Liver (tissue), 9 donors: Measurements from ENCODE around the gene R3HDM1. TPM values are rescaled to one million over a fixed set of nuclear protein-coding genes. Genes with fewer than 3 reads are reported as not detected.

Experiments used
- DNase-seq: peaks from one replicate; pipeline ENCODE4 v3.0.0-alpha.2; 2017; ENCODE audit warnings: low spot score
- H3K27ac ChIP-seq, 2 donors: one replicate each; pipeline ENCODE4 v1.7.0; 2013; ENCODE audit warnings: inconsistent platforms in 2 of 2, low read length in 2 of 2, control low read depth in 1 of 2, low read depth in 1 of 2, mild to moderate bottlenecking in 1 of 2
- H3K27me3 ChIP-seq, 4 donors: one replicate each; pipeline versions ENCODE4 v1.6.1 to v1.7.0; 2013; ENCODE audit warnings: low read length in 3 of 4, inconsistent platforms in 1 of 4, mild to moderate bottlenecking in 1 of 4, moderate library complexity in 1 of 4; ENCODE audit not compliant: control insufficient read depth in 4 of 4, insufficient read depth in 4 of 4
- H3K36me3 ChIP-seq, 4 donors: one replicate each; pipeline versions ENCODE4 v1.6.1 to v1.7.0; 2013; ENCODE audit warnings: low read length in 3 of 4, mild to moderate bottlenecking in 3 of 4, low read depth in 1 of 4, moderate library complexity in 1 of 4; ENCODE audit not compliant: control insufficient read depth in 4 of 4, insufficient read depth in 3 of 4
- H3K4me1 ChIP-seq, 4 donors: one replicate each; pipeline versions ENCODE4 v1.6.1 to v1.7.0; 2013; ENCODE audit warnings: low read length in 3 of 4, mild to moderate bottlenecking in 3 of 4, moderate library complexity in 1 of 4; ENCODE audit not compliant: control insufficient read depth in 4 of 4, insufficient read depth in 4 of 4
- H3K4me3 ChIP-seq, 3 donors: one replicate each; pipeline versions ENCODE4 v1.6.1 to v1.7.0; 2013; ENCODE audit warnings: low read length in 3 of 3, control low read depth in 1 of 3, low read depth in 1 of 3, mild to moderate bottlenecking in 1 of 3
- H3K9ac ChIP-seq, 2 donors: one replicate each; pipeline ENCODE4 v1.7.0; 2013; ENCODE audit warnings: low read length in 2 of 2, mild to moderate bottlenecking in 2 of 2, moderate library complexity in 2 of 2, control low read depth in 1 of 2, low read depth in 1 of 2
- H3K9me3 ChIP-seq, 4 donors: one replicate each; pipeline versions ENCODE4 v1.6.1 to v1.7.0; 2013; ENCODE audit warnings: low read length in 3 of 4; ENCODE audit not compliant: control insufficient read depth in 4 of 4
- ATF3 ChIP-seq: IDR thresholded peaks from 2 replicates; pipeline ENCODE4 v1.6.1; 2016; ENCODE audit warnings: antibody characterized with exemption
- CTCF ChIP-seq: fragments of 150-350 bp; IDR thresholded peaks from 2 replicates; pipeline ENCODE4 v1.5.1; 2017; ENCODE audit warnings: improper control_type of control experiment, low read depth, low read length; ENCODE audit not compliant: missing input control
- EGR1 ChIP-seq, 2 donors: IDR thresholded peaks; 2 replicates each; pipeline ENCODE4 v1.6.1; 2016 to 2018; ENCODE audit warnings: antibody characterized with exemption in 2 of 2, low read depth in 2 of 2
- FOXA1 ChIP-seq: IDR thresholded peaks from 2 replicates; pipeline ENCODE4 v1.6.1; 2016; ENCODE audit warnings: antibody characterized with exemption
- FOXA2 ChIP-seq: IDR thresholded peaks from 2 replicates; pipeline ENCODE4 v1.6.1; 2016; ENCODE audit warnings: antibody characterized with exemption
- GABPA ChIP-seq, 2 donors: IDR thresholded peaks in 1 of 2; conservative IDR thresholded peaks in 1 of 2; 2 replicates each; pipeline ENCODE4 v1.6.1; 2016; ENCODE audit warnings: antibody characterized with exemption in 2 of 2, mild to moderate bottlenecking in 1 of 2, moderate library complexity in 1 of 2
- HNF4A ChIP-seq, 2 donors: conservative IDR thresholded peaks; 2 replicates each; pipeline ENCODE4 v1.6.1; 2016; ENCODE audit warnings: antibody characterized with exemption in 2 of 2, mild to moderate bottlenecking in 2 of 2
- HNF4G ChIP-seq: IDR thresholded peaks from 2 replicates; pipeline ENCODE4 v1.6.1; 2016; ENCODE audit warnings: antibody characterized with exemption
- JUND ChIP-seq, 2 donors: IDR thresholded peaks; 2 replicates each; pipeline ENCODE4 v1.6.1; 2016; ENCODE audit warnings: antibody characterized with exemption in 2 of 2
- NR2F2 ChIP-seq: IDR thresholded peaks from 2 replicates; pipeline ENCODE4 v1.6.1; 2016; ENCODE audit warnings: antibody characterized with exemption
- RAD21 ChIP-seq, 2 donors: IDR thresholded peaks; 2 replicates each; pipeline ENCODE4 v1.6.1; 2016; ENCODE audit warnings: antibody characterized with exemption in 2 of 2, mild to moderate bottlenecking in 2 of 2
- REST ChIP-seq: IDR thresholded peaks from 2 replicates; pipeline ENCODE4 v1.6.1; 2016; ENCODE audit warnings: antibody characterized with exemption, mild to moderate bottlenecking
- RXRA ChIP-seq, 2 donors: IDR thresholded peaks; 2 replicates each; pipeline ENCODE4 v1.6.1; 2017 to 2018; ENCODE audit warnings: antibody characterized with exemption in 2 of 2, mild to moderate bottlenecking in 1 of 2
- SP1 ChIP-seq: IDR thresholded peaks from 2 replicates; pipeline ENCODE4 v1.6.1; 2018; ENCODE audit warnings: antibody characterized with exemption, mild to moderate bottlenecking
- TAF1 ChIP-seq: conservative IDR thresholded peaks from 2 replicates; pipeline ENCODE4 v1.6.1; 2016; ENCODE audit warnings: antibody characterized with exemption, mild to moderate bottlenecking
- YY1 ChIP-seq: IDR thresholded peaks from 2 replicates; pipeline ENCODE4 v1.6.1; 2016; ENCODE audit warnings: antibody characterized with exemption, mild to moderate bottlenecking
- WGBS: extraction: QIAGEN DNeasy Blood & Tissue Kit; methylation state at CpG from one replicate; pipeline ENCODE4 v1.1.7; 2013; 5-methylcytosine and 5-hydroxymethylcytosine counted together
- polyA plus RNA-seq, 2 donors: library from polyadenylated mRNA; stranded (reverse) in 1 of 2; unstranded in 1 of 2; fragments of 200-250 nt in 1 of 2; fragments of >200 nt in 1 of 2; fragmentation: Nextera tagmentation in 1 of 2; extraction: Ambion mirVana in 1 of 2; gene quantifications; one replicate each; pipeline versions ENCODE4 v1.2.1 to v1.2.3, GENCODE V29; 2013 to 2015
- total RNA-seq, 2 donors: library from RNA; depleted of rRNA; stranded (reverse); fragments of >200 nt; gene quantifications; one replicate each; pipeline ENCODE4 v1.2.3, GENCODE V29; 2014
- TF ChIP-seq, protein P1 (sequence below): IDR thresholded peaks from 2 replicates; pipeline ENCODE4 v1.6.1; 2016; ENCODE audit warnings: antibody characterized with exemption
- TF ChIP-seq, protein P2 (sequence below): IDR thresholded peaks from 2 replicates; pipeline ENCODE4 v1.6.1; 2016; ENCODE audit warnings: antibody characterized with exemption
- donor health status: healthy.
- donor health status: healthy.
- donor health status: healthy.
- donor health status: healthy.
- donor health status: healthy.

The R3HDM1 gene
- total and polyA plus RNA-seq, 4 donors = 6.0 to 10.0 (median 8.8) TPM

- no peak for TF ChIP-seq YY1
- TF ChIP-seq RXRA (IDR thresholded peaks at IDR 0.05) = no peak
- TF ChIP-seq, protein P1, sequence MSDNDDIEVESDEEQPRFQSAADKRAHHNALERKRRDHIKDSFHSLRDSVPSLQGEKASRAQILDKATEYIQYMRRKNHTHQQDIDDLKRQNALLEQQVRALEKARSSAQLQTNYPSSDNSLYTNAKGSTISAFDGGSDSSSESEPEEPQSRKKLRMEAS = no peak
- no peak for TF ChIP-seq FOXA2
- TF ChIP-seq EGR1 (IDR thresholded peaks at IDR 0.05; ENCODE audit: low read depth in 2 of 2) = no peak
- TF ChIP-seq HNF4A (conservative IDR thresholded peaks at IDR 0.05) = no peak
- TF ChIP-seq TAF1 = no peak
- TF ChIP-seq FOXA1 = no peak
- TF ChIP-seq REST = no peak
- TF ChIP-seq HNF4G = no peak
- TF ChIP-seq ATF3 = no peak
- TF ChIP-seq SP1 = no peak
- TF ChIP-seq JUND (IDR thresholded peaks at IDR 0.05) = no peak
- TF ChIP-seq, protein P2, sequence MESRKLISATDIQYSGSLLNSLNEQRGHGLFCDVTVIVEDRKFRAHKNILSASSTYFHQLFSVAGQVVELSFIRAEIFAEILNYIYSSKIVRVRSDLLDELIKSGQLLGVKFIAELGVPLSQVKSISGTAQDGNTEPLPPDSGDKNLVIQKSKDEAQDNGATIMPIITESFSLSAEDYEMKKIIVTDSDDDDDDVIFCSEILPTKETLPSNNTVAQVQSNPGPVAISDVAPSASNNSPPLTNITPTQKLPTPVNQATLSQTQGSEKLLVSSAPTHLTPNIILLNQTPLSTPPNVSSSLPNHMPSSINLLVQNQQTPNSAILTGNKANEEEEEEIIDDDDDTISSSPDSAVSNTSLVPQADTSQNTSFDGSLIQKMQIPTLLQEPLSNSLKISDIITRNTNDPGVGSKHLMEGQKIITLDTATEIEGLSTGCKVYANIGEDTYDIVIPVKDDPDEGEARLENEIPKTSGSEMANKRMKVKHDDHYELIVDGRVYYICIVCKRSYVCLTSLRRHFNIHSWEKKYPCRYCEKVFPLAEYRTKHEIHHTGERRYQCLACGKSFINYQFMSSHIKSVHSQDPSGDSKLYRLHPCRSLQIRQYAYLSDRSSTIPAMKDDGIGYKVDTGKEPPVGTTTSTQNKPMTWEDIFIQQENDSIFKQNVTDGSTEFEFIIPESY = no peak
- TF ChIP-seq NR2F2 = no peak
- no peak for TF ChIP-seq RAD21 (IDR thresholded peaks at IDR 0.05)
- TF ChIP-seq CTCF = no peak
- TF ChIP-seq GABPA (IDR thresholded peaks at IDR 0.05 in 1 of 2, conservative IDR thresholded peaks at IDR 0.05 in 1 of 2) = no peak
- no peak overlapping the region for H3K4me3 ChIP-seq
- H3K4me1 ChIP-seq = peaks cover 4 to 13% (median 9%) of the 10 kb centered on the region in 4 donors
- H3K27ac ChIP-seq = no peak overlapping the region
- peaks cover 22 to 62% (median 57%) of the 10 kb centered on the region in 4 donors for H3K36me3 ChIP-seq
- no peak overlapping the region for H3K9ac ChIP-seq
- WGBS = 86% methylated on average over 2 of the region's 2 CpGs
- no peak for DNase-seq
- H3K27me3 ChIP-seq = no peaks in the 10 kb centered on the region
- no peaks in the 10 kb centered on the region for H3K9me3 ChIP-seq
Observed at GRCh38 chr2:135773319-135773718, 242.0 kb downstream of the R3HDM1 start.
